Inflammatory macrophage treated with lipopolysaccharide for 1 hour (primary cell): ENCODE measurements around the gene ANO5.
"Not testable (repeated sequence)": the region's sequence is repeated elsewhere in the genome, so short reads cannot be mapped to it uniquely, and the experiment has no call there.

Experiments used
- DNase-seq, 2 donors: peaks; one replicate each; pipeline ENCODE4 v3.0.0-alpha.2; 2020 to 2022

Gene ANO5

GRCh38 chr11:22199243-22199642 is 6.4 kb downstream of the ANO5 start:
- DNase-seq = no peak

- no peak for DNase-seq
These were observed 10.4 kb downstream of the ANO5 start for GRCh38 chr11:22203281-22203680.

GRCh38 chr11:22207162-22207561 is 14.3 kb downstream of the ANO5 start:
- no peak for DNase-seq

GRCh38 chr11:22208151-22208858 is 15.4 kb downstream of the ANO5 start:
- DNase-seq = no peak

GRCh38 chr11:22216940-22217339 is 24.1 kb downstream of the ANO5 start:
- no peak for DNase-seq

GRCh38 chr11:22221143-22221542 is 28.3 kb downstream of the ANO5 start:
- no peak for DNase-seq

GRCh38 chr11:22225190-22225589 is 32.3 kb downstream of the ANO5 start:
- no peak for DNase-seq

GRCh38 chr11:22234743-22235142 is 41.9 kb downstream of the ANO5 start:
- DNase-seq = no peak

- DNase-seq = peak; percentile 25 to 51
These were observed 52.2 kb downstream of the ANO5 start for GRCh38 chr11:22244986-22245592.

- no peak for DNase-seq
These were observed 54.1 kb downstream of the ANO5 start for GRCh38 chr11:22246992-22247391.

GRCh38 chr11:22249871-22250270 is 57.0 kb downstream of the ANO5 start:
- no peak for DNase-seq

- DNase-seq = no peak
These were observed 64.0 kb downstream of the ANO5 start for GRCh38 chr11:22256876-22257275.

GRCh38 chr11:22263613-22264012 is 70.7 kb downstream of the ANO5 start:
- DNase-seq = no peak

GRCh38 chr11:22268983-22269624 is 76.2 kb downstream of the ANO5 start:
- DNase-seq = not testable (repeated sequence)

GRCh38 chr11:22273781-22274180 is 80.9 kb downstream of the ANO5 start:
- DNase-seq = no peak

- peak in 1 of 2 donors; percentile 7 for DNase-seq
These were observed 82.7 kb downstream of the ANO5 start for GRCh38 chr11:22275600-22275999.

- no peak for DNase-seq
These were observed 83.7 kb downstream of the ANO5 start for GRCh38 chr11:22276535-22276934.

GRCh38 chr11:22284991-22285390 is 92.1 kb downstream of the ANO5 start:
- DNase-seq = not testable (repeated sequence)

- no peak for DNase-seq
These were observed 109.5 kb downstream of the ANO5 start for GRCh38 chr11:22302368-22302767.

- peak; percentile 20 to 64 for DNase-seq
These were observed 111.6 kb downstream of the ANO5 start for GRCh38 chr11:22304337-22304961.

- no peak for DNase-seq
These were observed 124.8 kb downstream of the ANO5 start for GRCh38 chr11:22317656-22318055.

GRCh38 chr11:22331771-22332170 is 138.9 kb downstream of the ANO5 start:
- DNase-seq = no peak
